K562 (cell line): Measurements from ENCODE around the gene SMG1. TPM values are rescaled to one million over a fixed set of nuclear protein-coding genes. Genes with fewer than 3 reads are reported as not detected.

Experiments used
- ATAC-seq: fragments of 200-7000 bp; cut with Tn5 transposase; 3 replicates; pipeline ENCODE4 v1.9.1; 2020; ENCODE audit warnings: moderate library complexity
- BruUV-seq: library from RNA; stranded (reverse); fragments of 400-500 nt; replicated peaks from 2 replicates; lab custom pipeline; 2021; lab: Mats Ljungman, UMichigan
- CTCF ChIA-PET: fragments of 300-600 bp; formaldehyde crosslinking; extraction: SDS; loops from one replicate; lab custom pipeline; 2021; ENCODE audit warnings: low intra/inter-chr PET ratio; lab: Yijun Ruan, JAX
- POLR2A ChIA-PET: fragments of 300-600, 350-650 bp; sonication (Branson Sonifier 250); formaldehyde crosslinking; extraction: SDS; loops from one replicate; lab custom pipeline; 2021; ENCODE audit warnings: antibody characterized with exemption, inconsistent platforms; lab: Yijun Ruan, JAX
- DNase-seq, 4 experiments: peaks; one replicate each; pipeline versions ENCODE4 v3.0.0 to v3.0.0-alpha.2; 2011 to 2018; ENCODE audit warnings: low spot score in 3 of 4, mixed read lengths in 3 of 4; ENCODE audit errors: extremely low read depth in 1 of 4
- FAIRE-seq: peaks from 2 replicates; lab custom pipeline; 2011; peaks lifted over from hg19 to GRCh38; lab: Jason Lieb, UNC
- H2AFZ ChIP-seq: 2 replicates; pipeline ENCODE4 v1.6.0; 2011; ENCODE audit warnings: low read depth, low read length, control low read depth, inconsistent platforms
- H3K27ac ChIP-seq: fragments of 200-600 bp; 3 replicates; pipeline ENCODE4 v1.8.0; 2011; ENCODE audit warnings: low read depth, mild to moderate bottlenecking, control low read depth, inconsistent platforms, low read length, moderate library complexity, mixed read lengths; ENCODE audit errors: extremely low read depth
- H3K27me3 ChIP-seq, 2 experiments: fragments of 300-600 bp in 1 of 2; 2 replicates in 1 of 2; 3 replicates in 1 of 2; pipeline versions ENCODE4 v1.6.0 to v1.8.0; 2011; ENCODE audit warnings: inconsistent platforms in 2 of 2, low read length in 2 of 2, mild to moderate bottlenecking in 1 of 2, mixed read lengths in 1 of 2, moderate library complexity in 1 of 2; ENCODE audit not compliant: control insufficient read depth in 2 of 2, insufficient read depth in 2 of 2
- H3K36me3 ChIP-seq: fragments of 300-600 bp; 3 replicates; pipeline ENCODE4 v1.8.0; 2011; ENCODE audit warnings: mild to moderate bottlenecking, low read length, inconsistent platforms; ENCODE audit not compliant: control insufficient read depth, insufficient read depth
- H3K4me1 ChIP-seq, 2 experiments: fragments of 200-600 bp in 1 of 2; replicated peaks in 1 of 2; 2 replicates in 1 of 2; 3 replicates in 1 of 2; pipeline versions ENCODE4 v1.5.1 to v1.8.0; 2011; ENCODE audit warnings: inconsistent platforms in 2 of 2, low read length in 2 of 2, mild to moderate bottlenecking in 1 of 2, mixed read lengths in 1 of 2, moderate library complexity in 1 of 2; ENCODE audit not compliant: control insufficient read depth in 2 of 2, insufficient read depth in 2 of 2
- H3K4me2 ChIP-seq: 2 replicates; pipeline ENCODE4 v1.6.1; 2011; ENCODE audit warnings: low read length, control low read depth, inconsistent platforms, mixed read lengths; ENCODE audit not compliant: insufficient read depth
- H3K4me3 ChIP-seq: fragments of 200-600 bp; sonication (generic), shearing (Covaris generic); 2 replicates; pipeline ENCODE4 v1.5.1; 2016; ENCODE audit warnings: control low read depth, inconsistent platforms
- H3K79me2 ChIP-seq: fragments of 200-600 bp; 3 replicates; pipeline ENCODE4 v1.8.0; 2011; ENCODE audit warnings: low read length, inconsistent platforms; ENCODE audit not compliant: control insufficient read depth, insufficient read depth
- H3K9ac ChIP-seq, 2 experiments: 2 replicates each; pipeline versions ENCODE4 v1.6.0 to v1.6.1; 2011; ENCODE audit warnings: low read depth in 2 of 2, low read length in 2 of 2, control low read depth in 1 of 2, inconsistent platforms in 1 of 2, mild to moderate bottlenecking in 1 of 2, mixed read lengths in 1 of 2; ENCODE audit not compliant: insufficient read depth in 1 of 2
- H3K9me1 ChIP-seq: one replicate; pipeline ENCODE4 v1.6.0; 2011; ENCODE audit warnings: inconsistent platforms, mild to moderate bottlenecking, low read length, moderate library complexity; ENCODE audit not compliant: control insufficient read depth, insufficient read depth
- H3K9me3 ChIP-seq: replicated peaks from 2 replicates; pipeline ENCODE4 v1.5.1; 2011; ENCODE audit warnings: low read depth, low read length, inconsistent platforms; ENCODE audit not compliant: control insufficient read depth, insufficient read depth
- H4K20me1 ChIP-seq: replicated peaks from 2 replicates; pipeline ENCODE4 v1.6.1; 2011; ENCODE audit warnings: low read length, inconsistent platforms, mixed read lengths; ENCODE audit not compliant: control insufficient read depth, insufficient read depth
- E2F8 ChIP-seq: fragments of 450-650 bp; IDR thresholded peaks from 2 replicates; pipeline ENCODE4 v1.7.1; 2018; ENCODE audit warnings: mild to moderate bottlenecking, low read depth; ENCODE audit not compliant: partially characterized antibody
- FOXO4 ChIP-seq: fragments of 450-650 bp; formaldehyde crosslinking; IDR thresholded peaks from 2 replicates; pipeline ENCODE4 v1.4.0; 2020; ENCODE audit warnings: mild to moderate bottlenecking, moderate library complexity
- KAT7 ChIP-seq: sonication (generic); formaldehyde crosslinking; IDR thresholded peaks from 2 replicates; pipeline ENCODE4 v1.8.0; 2022; ENCODE audit warnings: missing genetic modification reagents, mild to moderate bottlenecking, borderline replicate concordance
- MAX ChIP-seq: sonication (generic); formaldehyde crosslinking; IDR thresholded peaks from 2 replicates; pipeline ENCODE4 v1.9.0; 2022; ENCODE audit warnings: mild to moderate bottlenecking, missing genetic modification reagents
- RHOXF2B ChIP-seq: fragments of 250-450 bp; sonication (Bioruptor Pico); conservative IDR thresholded peaks from 2 replicates; pipeline ENCODE4 v1.5.1; 2021
- SAFB ChIP-seq: fragments of 200-400 bp; formaldehyde crosslinking; IDR thresholded peaks from 2 replicates; pipeline ENCODE4 v1.6.1; 2017; ENCODE audit warnings: low read depth, low read length, borderline replicate concordance
- WGBS: fragments of 100-300 bp; shearing (Covaris generic); methylation state at CpG from one replicate; pipeline ENCODE4 v1.1.6; 2016; ENCODE audit warnings: low coverage, mixed read lengths; ENCODE audit not compliant: insufficient coverage; ENCODE audit errors: missing lambda C conversion rate; 5-methylcytosine and 5-hydroxymethylcytosine counted together
- in situ Hi-C: fragments of 300-500 bp; cut with MboI; formaldehyde crosslinking; loops from 4 replicates; pipeline ENCODE4 v1.15.0; 2018; ENCODE audit warnings: inconsistent platforms, mixed read lengths
- intact Hi-C: fragments of 100-400 bp; cut with micrococcal nuclease; formaldehyde crosslinking; loops from 2 replicates; pipeline ENCODE4 v1.14.2; 2022
- polyA plus RNA-seq, 8 experiments: library from polyadenylated mRNA; depleted of rRNA in 4 of 8; stranded (reverse) in 5 of 8; unstranded in 3 of 8; fragments of >200 nt; fragmentation: Nextera tagmentation in 2 of 8; fragmentation: Illumina TruSeq in 1 of 8; extraction: Ambion mirVana in 2 of 8; extraction: Trizol in 1 of 8; gene quantifications; 2 replicates each; pipeline versions ENCODE4 v1.2.1 to v1.2.3, GENCODE V29; 2011 to 2014; ENCODE audit warnings: inconsistent platforms in 1 of 8, missing spikeins in 1 of 8
- total RNA-seq, 7 experiments: library from RNA; depleted of rRNA in 6 of 7; stranded (reverse); fragments of >200 nt in 6 of 7; fragmentation: Illumina TruSeq in 2 of 7; extraction: Trizol in 2 of 7; gene quantifications; 2 replicates each; pipeline versions ENCODE4 v1.2.1 to v1.2.3, GENCODE V29; 2011 to 2021; ENCODE audit warnings: low replicate concordance in 1 of 7

Gene SMG1
- total and polyA plus RNA-seq, 9 of the 15 experiments (the other 6 are each of a cell fraction or from before 2014, with no cell fraction given): 3.4 to 54.8 (median 32.0) TPM

GRCh38 chr16:18846416-18846815 is 79.8 kb downstream of the SMG1 start (continued):
- TF ChIP-seq MAX (CRISPR knock-in tag): no peak
- TF ChIP-seq SAFB: no peak

GRCh38 chr16:18842565-18842964 is 83.6 kb downstream of the SMG1 start:
- in situ Hi-C loops: no loop called here
- ChIA-PET CTCF (no interaction called here), POLR2A (interaction anchor here (1.1 kb wide), 1 partner anchor 13 kb away, joined by 3 read pairs; no protein-coding TSS in a partner anchor)
- Histone ChIP-seq H3K36me3 (peaks cover 90% of the 10 kb centered on the region), H3K9me1 (no peaks in the 10 kb centered on the region), H3K4me1 (no peaks in the 10 kb centered on the region), H3K27ac (no peak overlapping the region), H2AFZ (no peak overlapping the region), H3K9ac (no peak overlapping the region), H3K79me2 (no peaks in the 10 kb centered on the region; the same call in 2 of the 3 replicates), H3K9me3 (no peaks in the 10 kb centered on the region), H3K4me2 (no peak overlapping the region), H3K4me3 (no peak overlapping the region), H3K27me3 (no peaks in the 10 kb centered on the region), H4K20me1 (no peaks in the 10 kb centered on the region)
- DNase-seq (no peak), FAIRE-seq (no peak), ATAC-seq (no peak)
- BruUV-seq: no TSS peak
- TF ChIP-seq KAT7 (CRISPR knock-in tag) (no peak), RHOXF2B (CRISPR knock-in tag) (no peak), FOXO4 (CRISPR knock-in tag) (no peak), E2F8 (no peak)
- WGBS: 97% methylated on average over 5 of the region's 6 CpGs
- intact Hi-C loops: no loop called here
